MCF 10A (cell line): Measurements from ENCODE around the gene GGTLC2. TPM values are rescaled to one million over a fixed set of nuclear protein-coding genes. Genes with fewer than 3 reads are reported as not detected.
"Not testable (repeated sequence)": the region's sequence is repeated elsewhere in the genome, so short reads cannot be mapped to it uniquely, and the experiment has no call there.

Experiments used
- BruUV-seq: library from RNA; stranded (reverse); fragments of 400-500 nt; replicated peaks from 2 replicates; lab custom pipeline; 2021; lab: Mats Ljungman, UMichigan
- CTCF ChIA-PET: fragments of 300-600 bp; sonication (Branson Sonifier 250); formaldehyde crosslinking; extraction: SDS; loops from one replicate; lab custom pipeline; 2021; ENCODE audit warnings: antibody characterized with exemption, inconsistent platforms; lab: Yijun Ruan, JAX
- POLR2A ChIA-PET: fragments of 300-600, 350-650 bp; sonication (Branson Sonifier 250); formaldehyde crosslinking; extraction: SDS; loops from one replicate; lab custom pipeline; 2020; ENCODE audit warnings: antibody characterized with exemption, inconsistent platforms; lab: Yijun Ruan, JAX
- DNase-seq: peaks from one replicate; pipeline ENCODE4 v3.0.0-alpha.2; 2018; ENCODE audit not compliant: unreplicated experiment
- H3K27ac Mint-ChIP-seq: one replicate; pipeline ENCODE4 v1.8.0; 2022; ENCODE audit warnings: mild to moderate bottlenecking, low read depth, mixed read lengths; ENCODE audit not compliant: unreplicated experiment
- H3K27me3 Mint-ChIP-seq: one replicate; pipeline ENCODE4 v1.8.0; 2022; ENCODE audit warnings: mixed read lengths; ENCODE audit not compliant: insufficient read depth, unreplicated experiment
- H3K36me3 Mint-ChIP-seq: one replicate; pipeline ENCODE4 v1.8.0; 2022; ENCODE audit warnings: mild to moderate bottlenecking, moderate library complexity, mixed read lengths; ENCODE audit not compliant: insufficient read depth, unreplicated experiment
- H3K4me1 Mint-ChIP-seq: one replicate; pipeline ENCODE4 v1.8.0; 2022; ENCODE audit warnings: mixed read lengths; ENCODE audit not compliant: insufficient read depth, unreplicated experiment
- H3K4me3 Mint-ChIP-seq: one replicate; pipeline ENCODE4 v1.8.0; 2022; ENCODE audit warnings: mild to moderate bottlenecking, moderate library complexity, mixed read lengths; ENCODE audit not compliant: unreplicated experiment
- H3K9me3 Mint-ChIP-seq: one replicate; pipeline ENCODE4 v1.8.0; 2022; ENCODE audit warnings: mixed read lengths; ENCODE audit not compliant: unreplicated experiment
- intact Hi-C: fragments of 100-400 bp; cut with micrococcal nuclease; formaldehyde crosslinking; loops from 2 replicates; pipeline ENCODE4 v1.14.1; 2022
- total RNA-seq: library from RNA; stranded (reverse); gene quantifications from 2 replicates; pipeline ENCODE4 v1.2.3, GENCODE V29; 2022
- TF ChIP-seq, protein P1 (sequence below): fragments of 200-600 bp; IDR thresholded peaks from one replicate; pipeline ENCODE4 v1.8.0; 2022; ENCODE audit warnings: antibody characterized with exemption, mild to moderate bottlenecking; ENCODE audit not compliant: unreplicated experiment

The GGTLC2 gene
- total RNA-seq, 1 experiment from 2014 or later, result not detected

DNA sequence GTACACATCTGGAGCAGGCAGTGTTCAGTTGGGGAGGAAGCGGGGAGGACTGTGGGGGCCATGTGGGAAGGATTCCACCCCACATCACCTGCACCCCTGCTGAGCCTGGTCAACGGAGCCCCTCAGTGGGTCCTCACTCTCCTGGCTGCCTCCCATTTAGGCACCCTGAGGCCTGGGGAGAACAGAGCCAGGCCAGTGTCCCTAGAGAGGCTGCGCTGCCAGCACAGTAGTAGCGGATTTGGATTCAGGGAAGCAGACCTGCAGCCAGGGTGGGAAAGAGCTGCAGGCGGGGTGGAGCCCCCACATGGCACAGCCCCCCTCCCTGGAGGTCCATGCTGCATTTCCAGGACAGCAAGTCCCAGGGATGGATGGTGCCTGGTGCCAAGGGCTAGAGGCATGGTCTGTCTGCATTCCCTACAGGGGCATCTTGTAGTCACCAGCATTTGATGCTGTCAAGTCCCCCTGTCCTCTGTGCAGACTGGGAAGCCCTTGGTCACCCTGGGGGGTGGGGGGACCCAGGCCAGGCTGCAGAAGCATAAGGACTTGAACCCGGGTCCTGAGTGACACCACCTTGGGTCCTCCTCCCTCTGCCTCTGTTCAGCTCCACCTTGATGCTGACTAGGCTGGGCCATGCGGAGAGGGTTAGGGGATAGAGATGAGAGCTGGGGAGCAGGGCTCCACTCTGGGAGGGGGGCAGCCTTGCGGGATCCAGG is 6.5 kb downstream of the GGTLC2 start:
- H3K4me1 Mint-ChIP-seq, POLR2A ChIA-PET, H3K27ac Mint-ChIP-seq: not testable (repeated sequence)

DNA sequence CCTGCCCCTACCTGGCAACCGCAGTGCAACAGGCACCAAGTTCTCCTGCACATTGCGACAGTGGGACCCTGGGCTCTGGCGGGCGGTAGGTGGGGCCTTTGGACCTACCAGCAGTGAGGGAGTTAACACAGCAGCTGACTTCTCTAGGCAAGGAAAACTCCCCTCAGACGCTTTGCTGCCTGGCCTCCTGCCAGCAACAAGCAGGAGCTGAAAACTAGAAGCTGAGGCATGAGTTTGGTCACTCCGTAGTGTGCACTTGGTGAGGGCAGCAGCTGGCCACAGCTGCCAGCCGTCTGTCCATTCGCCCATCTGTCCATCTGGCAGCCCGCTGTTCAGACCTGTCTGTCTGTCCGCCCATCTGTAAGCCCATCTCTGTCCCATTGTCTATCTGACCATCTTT is 7.2 kb downstream of the GGTLC2 start:
- H3K27ac Mint-ChIP-seq, DNase-seq, H3K4me3 Mint-ChIP-seq, CTCF ChIA-PET, H3K4me1 Mint-ChIP-seq, H3K36me3 Mint-ChIP-seq, intact Hi-C loops, POLR2A ChIA-PET, H3K9me3 Mint-ChIP-seq, BruUV-seq: not testable (repeated sequence)
- H3K27me3 Mint-ChIP-seq, result peaks cover 18% of the 10 kb centered on the region

More for the DNA sequence above, 6.5 kb downstream of the GGTLC2 start:
- intact Hi-C loops, H3K36me3 Mint-ChIP-seq, DNase-seq, CTCF ChIA-PET, BruUV-seq, H3K4me3 Mint-ChIP-seq, H3K9me3 Mint-ChIP-seq: not testable (repeated sequence)
- H3K27me3 Mint-ChIP-seq, result peaks cover 12% of the 10 kb centered on the region

DNA sequence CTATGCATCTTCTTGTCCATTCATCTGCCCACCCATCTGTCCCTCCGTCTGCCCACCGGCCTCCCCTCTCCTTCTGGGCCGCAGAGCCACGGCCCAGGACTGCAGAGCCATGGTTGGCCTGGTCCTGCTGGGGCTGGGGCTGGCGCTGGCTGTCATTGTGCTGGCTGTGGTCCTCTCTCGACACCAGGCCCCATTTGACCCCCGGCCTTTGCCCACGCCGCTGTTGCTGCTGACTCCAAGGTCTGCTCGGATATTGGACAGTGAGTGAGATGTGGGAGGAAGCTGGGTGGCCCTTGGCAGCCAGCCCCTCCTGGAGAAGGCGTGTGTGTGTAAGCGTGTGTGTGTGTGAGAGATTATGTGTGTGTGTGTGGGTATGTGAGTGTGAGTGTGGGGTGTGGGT is 7.7 kb downstream of the GGTLC2 start:
- CTCF ChIA-PET, H3K36me3 Mint-ChIP-seq, H3K4me3 Mint-ChIP-seq, intact Hi-C loops, H3K9me3 Mint-ChIP-seq, DNase-seq, H3K4me1 Mint-ChIP-seq, POLR2A ChIA-PET, H3K27ac Mint-ChIP-seq, BruUV-seq: not testable (repeated sequence)
- peaks cover 23% of the 10 kb centered on the region for H3K27me3 Mint-ChIP-seq

DNA sequence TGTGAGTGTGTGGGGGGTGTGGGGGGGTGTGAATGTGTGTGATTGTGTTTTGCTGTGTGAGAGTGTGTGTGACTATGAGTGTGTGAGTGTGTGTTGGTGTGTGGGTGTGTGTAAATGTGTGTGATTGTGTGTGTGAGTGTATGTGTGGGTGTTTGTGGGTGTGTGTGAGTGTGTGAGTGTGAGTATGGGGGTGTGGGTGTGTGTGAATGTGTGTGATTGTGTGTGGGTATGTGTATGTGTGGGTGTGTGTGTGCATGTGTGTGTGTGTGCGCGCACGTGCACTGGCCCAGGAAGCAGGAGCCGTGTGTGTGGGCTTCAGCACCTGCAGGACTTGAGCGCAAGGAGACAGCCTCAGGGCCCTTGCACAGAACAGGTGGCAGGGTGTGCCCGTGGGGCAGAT is 8.2 kb downstream of the GGTLC2 start:
- H3K36me3 Mint-ChIP-seq, H3K27ac Mint-ChIP-seq, H3K4me3 Mint-ChIP-seq, H3K4me1 Mint-ChIP-seq, DNase-seq, BruUV-seq, intact Hi-C loops, H3K9me3 Mint-ChIP-seq, POLR2A ChIA-PET, CTCF ChIA-PET: not testable (repeated sequence)
- peaks cover 28% of the 10 kb centered on the region for H3K27me3 Mint-ChIP-seq

DNA sequence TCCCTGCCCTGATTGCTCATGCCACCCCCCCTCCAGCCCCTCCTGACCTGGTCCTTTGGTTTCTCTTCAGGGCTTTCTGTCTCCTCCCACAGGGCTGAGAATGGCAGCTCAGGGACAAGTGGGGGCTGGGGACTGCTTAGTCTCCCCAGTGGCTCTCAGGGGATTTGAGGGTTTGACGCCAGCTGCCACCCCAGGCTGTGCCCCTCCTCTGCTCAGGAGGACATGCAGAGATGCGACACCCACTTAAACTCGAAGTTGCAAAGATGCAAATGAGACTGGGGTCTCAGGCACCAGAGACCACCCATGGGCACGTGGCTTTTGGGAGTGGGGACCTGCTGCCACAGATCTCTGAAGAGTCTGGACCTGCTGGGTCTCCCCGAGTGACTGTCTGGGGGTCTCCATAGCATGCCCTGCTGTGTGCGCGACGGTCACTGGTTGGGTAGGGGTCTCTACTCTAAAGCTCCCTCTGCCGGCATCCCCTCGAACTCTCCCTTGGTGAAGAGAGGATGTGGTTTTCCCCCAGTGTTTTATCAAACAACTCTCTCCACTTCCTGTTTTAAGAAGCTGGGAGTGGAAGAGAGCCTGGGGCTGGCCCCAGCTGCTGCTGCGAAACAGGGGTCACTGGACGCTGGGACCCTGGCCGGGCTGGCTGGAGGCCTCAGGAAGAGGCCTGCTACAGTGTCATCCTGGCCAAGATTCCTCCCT is 9.4 kb downstream of the GGTLC2 start:
- H3K4me3 Mint-ChIP-seq, H3K4me1 Mint-ChIP-seq, H3K27ac Mint-ChIP-seq, intact Hi-C loops, POLR2A ChIA-PET, H3K9me3 Mint-ChIP-seq, H3K36me3 Mint-ChIP-seq, BruUV-seq, DNase-seq: not testable (repeated sequence)
- peaks cover 40% of the 10 kb centered on the region for H3K27me3 Mint-ChIP-seq
- CTCF ChIA-PET, result interaction anchor here (0.6 to 1.1 kb wide), 2 partner anchors 14 to 182 kb away, joined by 3 read pairs; no protein-coding TSS in a partner anchor

DNA sequence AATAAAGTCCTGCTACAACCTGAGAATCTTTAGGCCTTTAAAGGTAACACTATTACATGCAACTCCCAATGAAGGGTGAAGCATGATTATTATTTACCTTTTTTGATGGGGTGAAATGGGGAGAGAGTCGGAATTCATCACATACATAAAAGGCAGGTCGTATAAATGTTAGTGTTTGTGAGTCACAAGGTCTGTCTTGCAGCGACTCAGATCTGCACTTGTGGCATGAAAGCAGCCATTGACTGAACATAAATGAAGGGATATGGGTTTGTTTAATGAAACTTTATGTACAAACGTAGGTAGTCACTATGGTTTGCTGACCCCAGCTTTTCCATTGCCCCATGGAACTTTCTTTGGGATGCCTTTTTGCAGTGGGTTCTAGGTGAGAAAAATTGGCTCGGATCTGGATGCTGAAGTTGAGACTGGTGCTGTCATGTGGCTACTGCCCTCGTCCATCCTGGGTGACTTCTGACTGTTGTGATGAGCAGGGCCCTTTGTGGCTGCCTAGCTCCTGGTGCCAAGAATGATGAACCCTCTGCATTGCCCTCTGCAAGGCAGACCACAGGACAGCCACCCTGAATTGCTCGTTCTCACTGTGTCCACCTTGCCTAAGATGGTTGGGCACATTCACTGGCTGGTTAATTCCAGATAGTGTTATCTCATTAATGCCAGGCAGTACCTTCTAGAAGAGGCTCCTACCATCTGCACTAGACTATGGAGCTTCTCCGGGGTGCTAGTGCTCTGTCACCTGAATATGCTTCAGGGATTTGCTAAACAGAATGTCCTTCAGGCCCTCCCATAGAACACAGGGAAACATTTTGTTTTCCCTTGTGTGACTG is 11.3 kb downstream of the GGTLC2 start:
- no peaks in the 10 kb centered on the region for H3K36me3 Mint-ChIP-seq
- DNase-seq, result no peak
- H3K27ac Mint-ChIP-seq, result no peak overlapping the region
- H3K4me1 Mint-ChIP-seq, result no peaks in the 10 kb centered on the region
- POLR2A ChIA-PET, result no interaction called here
- H3K9me3 Mint-ChIP-seq, result no peaks in the 10 kb centered on the region
- peaks cover 55% of the 10 kb centered on the region for H3K27me3 Mint-ChIP-seq
- TF ChIP-seq, protein P1, sequence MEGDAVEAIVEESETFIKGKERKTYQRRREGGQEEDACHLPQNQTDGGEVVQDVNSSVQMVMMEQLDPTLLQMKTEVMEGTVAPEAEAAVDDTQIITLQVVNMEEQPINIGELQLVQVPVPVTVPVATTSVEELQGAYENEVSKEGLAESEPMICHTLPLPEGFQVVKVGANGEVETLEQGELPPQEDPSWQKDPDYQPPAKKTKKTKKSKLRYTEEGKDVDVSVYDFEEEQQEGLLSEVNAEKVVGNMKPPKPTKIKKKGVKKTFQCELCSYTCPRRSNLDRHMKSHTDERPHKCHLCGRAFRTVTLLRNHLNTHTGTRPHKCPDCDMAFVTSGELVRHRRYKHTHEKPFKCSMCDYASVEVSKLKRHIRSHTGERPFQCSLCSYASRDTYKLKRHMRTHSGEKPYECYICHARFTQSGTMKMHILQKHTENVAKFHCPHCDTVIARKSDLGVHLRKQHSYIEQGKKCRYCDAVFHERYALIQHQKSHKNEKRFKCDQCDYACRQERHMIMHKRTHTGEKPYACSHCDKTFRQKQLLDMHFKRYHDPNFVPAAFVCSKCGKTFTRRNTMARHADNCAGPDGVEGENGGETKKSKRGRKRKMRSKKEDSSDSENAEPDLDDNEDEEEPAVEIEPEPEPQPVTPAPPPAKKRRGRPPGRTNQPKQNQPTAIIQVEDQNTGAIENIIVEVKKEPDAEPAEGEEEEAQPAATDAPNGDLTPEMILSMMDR, result no peak
- intact Hi-C loops, result no loop called here
- CTCF ChIA-PET, result interaction anchor here (0.9 to 1.5 kb wide), 2 partner anchors 16 to 134 kb away, joined by 3 to 5 read pairs; no protein-coding TSS in a partner anchor
- no peak overlapping the region for H3K4me3 Mint-ChIP-seq
- no TSS peak for BruUV-seq
